IMR-90 (cell line): Measurements from ENCODE around the gene TERF2IP. TPM values are rescaled to one million over a fixed set of nuclear protein-coding genes. Genes with fewer than 3 reads are reported as not detected.

Experiments used
- ATAC-seq: fragments of 200-7000 bp; cut with Tn5 transposase; 2 replicates; pipeline ENCODE4 v1.9.1; 2020; ENCODE audit warnings: low read depth, mild to moderate bottlenecking, moderate library complexity
- BruUV-seq: library from RNA; stranded (reverse); fragments of 400-500 nt; replicated peaks from 2 replicates; lab custom pipeline; 2021; lab: Mats Ljungman, UMichigan
- CTCF ChIA-PET: fragments of 300-600 bp; formaldehyde crosslinking; extraction: SDS; loops from one replicate; lab custom pipeline; 2021; ENCODE audit warnings: antibody characterized with exemption; lab: Yijun Ruan, JAX
- POLR2A ChIA-PET: fragments of 300-600 bp; sonication (Branson Sonifier 250); formaldehyde crosslinking; loops from one replicate; lab custom pipeline; 2022; ENCODE audit warnings: antibody characterized with exemption; ENCODE audit not compliant: unreplicated experiment; lab: Charles Lee
- DNase-seq: peaks from one replicate; pipeline ENCODE4 v3.0.0; 2013
- H2AFZ ChIP-seq: replicated peaks from 2 replicates; pipeline ENCODE3; 2013; ENCODE audit warnings: low read length, mild to moderate bottlenecking; ENCODE audit not compliant: poor library complexity
- H2AK5ac ChIP-seq: 2 replicates; pipeline ENCODE4 v1.6.1; 2013; ENCODE audit warnings: low read depth, low read length, inconsistent platforms
- H2AK9ac ChIP-seq: replicated peaks from 2 replicates; pipeline ENCODE3; 2013; ENCODE audit warnings: mild to moderate bottlenecking, low read depth, low read length, moderate library complexity; ENCODE audit not compliant: poor library complexity
- H2BK120ac ChIP-seq: 2 replicates; pipeline ENCODE4 v1.6.1; 2013; ENCODE audit warnings: low read depth, low read length, inconsistent platforms
- H2BK15ac ChIP-seq: 3 replicates; pipeline ENCODE4 v1.6.1; 2013; ENCODE audit warnings: low read depth, low read length, inconsistent platforms
- H2BK20ac ChIP-seq: 2 replicates; pipeline ENCODE4 v1.6.1; 2013; ENCODE audit warnings: low read depth, mild to moderate bottlenecking, inconsistent platforms, low read length, moderate library complexity
- H2BK5ac ChIP-seq: 2 replicates; pipeline ENCODE4 v1.6.1; 2013; ENCODE audit warnings: mild to moderate bottlenecking, low read depth, low read length, inconsistent platforms; ENCODE audit not compliant: poor library complexity, severe bottlenecking
- H3K14ac ChIP-seq: replicated peaks from 2 replicates; pipeline ENCODE4 v1.6.1; 2013; ENCODE audit warnings: low read depth, low read length, inconsistent platforms
- H3K18ac ChIP-seq: 2 replicates; pipeline ENCODE4 v1.6.1; 2013; ENCODE audit warnings: low read depth, low read length, control low read depth
- H3K23ac ChIP-seq: 2 replicates; pipeline ENCODE4 v1.6.1; 2013; ENCODE audit warnings: low read depth, low read length, inconsistent platforms
- H3K27ac ChIP-seq: 2 replicates; pipeline ENCODE4 v1.5.1; 2013; ENCODE audit warnings: mild to moderate bottlenecking, control low read depth, low read length; ENCODE audit not compliant: insufficient read depth
- H3K27me3 ChIP-seq: 2 replicates; pipeline ENCODE4 v1.6.1; 2013; ENCODE audit warnings: low read length; ENCODE audit not compliant: control insufficient read depth, insufficient read depth
- H3K36me3 ChIP-seq: 2 replicates; pipeline ENCODE4 v1.6.1; 2013; ENCODE audit warnings: low read length, mixed read lengths; ENCODE audit not compliant: control insufficient read depth, insufficient read depth
- H3K4ac ChIP-seq: 2 replicates; pipeline ENCODE4 v1.6.1; 2013; ENCODE audit warnings: low read depth, low read length, inconsistent platforms
- H3K4me1 ChIP-seq: 2 replicates; pipeline ENCODE4 v1.6.1; 2013; ENCODE audit warnings: low read length, mixed read lengths; ENCODE audit not compliant: control insufficient read depth, insufficient read depth
- H3K4me2 ChIP-seq: 2 replicates; pipeline ENCODE4 v1.6.1; 2013; ENCODE audit warnings: low read depth, mild to moderate bottlenecking, control low read depth, low read length, moderate library complexity
- H3K4me3 ChIP-seq: 2 replicates; pipeline ENCODE4 v1.5.1; 2013; ENCODE audit warnings: low read depth, mild to moderate bottlenecking, control low read depth, low read length, moderate library complexity; ENCODE audit not compliant: insufficient read depth
- H3K56ac ChIP-seq: 2 replicates; pipeline ENCODE4 v1.6.1; 2013; ENCODE audit warnings: low read length, inconsistent platforms; ENCODE audit not compliant: insufficient read depth; ENCODE audit errors: extremely low read depth
- H3K79me1 ChIP-seq, 2 experiments: 2 replicates each; pipeline ENCODE4 v1.6.1; 2013; ENCODE audit warnings: low read length in 2 of 2, inconsistent platforms in 1 of 2, low read depth in 1 of 2
- H3K9ac ChIP-seq: 2 replicates; pipeline ENCODE4 v1.6.1; 2013; ENCODE audit warnings: low read depth, low read length, control low read depth
- H3K9me1 ChIP-seq: 2 replicates; pipeline ENCODE4 v1.6.1; 2013; ENCODE audit warnings: low read length, inconsistent platforms; ENCODE audit not compliant: insufficient read depth
- H3K9me3 ChIP-seq: 2 replicates; pipeline ENCODE4 v1.6.1; 2013; ENCODE audit warnings: low read length; ENCODE audit not compliant: control insufficient read depth, insufficient read depth
- H4K20me1 ChIP-seq: 2 replicates; pipeline ENCODE4 v1.6.1; 2013; ENCODE audit warnings: low read length, inconsistent platforms; ENCODE audit not compliant: insufficient read depth
- H4K5ac ChIP-seq: 2 replicates; pipeline ENCODE4 v1.6.1; 2013; ENCODE audit warnings: mild to moderate bottlenecking, low read depth, low read length, control low read depth
- H4K8ac ChIP-seq, 2 experiments: 2 replicates each; pipeline ENCODE4 v1.6.1; 2013; ENCODE audit warnings: low read depth in 2 of 2, low read length in 2 of 2, control low read depth in 1 of 2, inconsistent platforms in 1 of 2
- H4K91ac ChIP-seq: 2 replicates; pipeline ENCODE4 v1.6.1; 2013; ENCODE audit warnings: low read depth, low read length, inconsistent platforms; ENCODE audit not compliant: insufficient read depth
- BHLHE40 ChIP-seq: fragments of 150-350 bp; IDR thresholded peaks from 2 replicates; pipeline ENCODE4 v1.6.1; 2016; ENCODE audit warnings: mild to moderate bottlenecking, low read depth, low read length
- CEBPB ChIP-seq: IDR thresholded peaks from 2 replicates; pipeline ENCODE4 v1.6.1; 2012; ENCODE audit warnings: low read depth, low read length, improper control_type of control experiment
- CHD1 ChIP-seq: IDR thresholded peaks from 2 replicates; pipeline ENCODE4 v1.6.1; 2012; ENCODE audit warnings: low read depth, low read length, improper control_type of control experiment
- FOS ChIP-seq: fragments of 150-350 bp; IDR thresholded peaks from 2 replicates; pipeline ENCODE4 v1.6.1; 2016; ENCODE audit warnings: low read depth, low read length
- MAFK ChIP-seq: IDR thresholded peaks from 2 replicates; pipeline ENCODE4 v1.6.1; 2012; ENCODE audit warnings: low read depth, low read length, improper control_type of control experiment
- MAZ ChIP-seq: IDR thresholded peaks from 2 replicates; pipeline ENCODE4 v1.6.1; 2012; ENCODE audit warnings: low read depth, mild to moderate bottlenecking, low read length, improper control_type of control experiment, moderate library complexity, borderline replicate concordance
- POLR2A ChIP-seq: IDR thresholded peaks from 2 replicates; pipeline ENCODE4 v1.6.1; 2012; ENCODE audit warnings: mild to moderate bottlenecking, low read depth, low read length
- RAD21 ChIP-seq: IDR thresholded peaks from 2 replicates; pipeline ENCODE4 v1.6.1; 2012; ENCODE audit warnings: low read length, improper control_type of control experiment
- RFX5 ChIP-seq: IDR thresholded peaks from 2 replicates; pipeline ENCODE4 v1.8.0; 2012; ENCODE audit warnings: low read depth, mild to moderate bottlenecking, low read length, moderate library complexity
- WGBS, 2 experiments: methylation state at CpG; one replicate each; pipeline versions ENCODE4 v1.1.5 to v1.1.7; 2013; ENCODE audit warnings: missing lambda C conversion rate in 2 of 2; ENCODE audit not compliant: insufficient read length in 1 of 2; ENCODE audit errors: extremely low coverage in 2 of 2; 5-methylcytosine and 5-hydroxymethylcytosine counted together
- dilution Hi-C: fragments of 300-500 bp; cut with HindIII; formaldehyde crosslinking; loops from one replicate; pipeline ENCODE4 v1.14.3; 2018; ENCODE audit warnings: low sequenced_read_pairs; ENCODE audit not compliant: unreplicated experiment
- in situ Hi-C: fragments of 300-500 bp; cut with MboI; formaldehyde crosslinking; loops from 3 replicates; pipeline ENCODE4 v1.14.3; 2019; ENCODE audit warnings: low sequenced_read_pairs, inconsistent platforms, mixed read lengths
- intact Hi-C: fragments of 100-400 bp; cut with micrococcal nuclease; formaldehyde crosslinking; loops from 2 replicates; pipeline ENCODE4 v1.10.0; 2022
- polyA plus RNA-seq, 3 experiments: library from polyadenylated mRNA; depleted of rRNA; stranded (reverse); fragments of >200 nt; gene quantifications; 2 replicates each; pipeline ENCODE4 v1.2.3, GENCODE V29; 2012; ENCODE audit warnings: low replicate concordance in 1 of 3
- total RNA-seq: library from RNA; depleted of rRNA; stranded (reverse); fragments of >200 nt; gene quantifications from 2 replicates; pipeline ENCODE4 v1.2.3, GENCODE V29; 2012
- TF ChIP-seq, protein P1 (sequence below): conservative IDR thresholded peaks from 2 replicates; pipeline ENCODE4 v1.5.1; 2012; ENCODE audit warnings: mild to moderate bottlenecking, low read depth, low read length, improper control_type of control experiment
- TF ChIP-seq, protein P2 (sequence below): fragments of 150-350 bp; IDR thresholded peaks from 2 replicates; pipeline ENCODE4 v1.6.1; 2016; ENCODE audit warnings: low read depth, mild to moderate bottlenecking, low read length, moderate library complexity, borderline replicate concordance

TERF2IP gene
- total and polyA plus RNA-seq, 2 of the 4 experiments (the other 2 are of a cell fraction) = 15.4 to 32.5 TPM

DNA sequence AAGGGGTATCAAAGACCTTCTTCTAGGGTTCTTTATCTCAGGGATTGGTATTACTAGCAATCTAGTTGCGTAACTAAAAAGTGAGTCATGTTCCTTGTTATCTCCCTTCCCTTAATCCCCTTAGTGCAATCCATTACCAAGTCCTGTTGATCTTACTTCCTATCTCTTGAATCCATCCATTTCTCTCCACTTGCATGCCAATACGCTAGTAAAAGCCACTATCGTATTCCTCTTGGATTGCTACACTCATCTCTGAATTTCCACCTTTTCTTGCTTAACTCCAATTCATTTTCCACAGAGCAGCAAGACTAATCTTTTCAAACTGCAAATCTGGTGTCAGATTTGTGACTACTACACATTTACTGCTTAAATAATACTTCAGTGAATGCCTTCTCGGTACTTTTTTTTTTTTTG is 22.6 kb upstream of the TERF2IP start:
- H4K20me1 ChIP-seq = no peaks in the 10 kb centered on the region
- H3K4ac ChIP-seq = no peak overlapping the region
- H3K36me3 ChIP-seq = peaks cover 41% of the 10 kb centered on the region
- no peak overlapping the region for H3K56ac ChIP-seq
- dilution Hi-C loops (no loop called here), intact Hi-C loops (loop anchor here (10.0 kb wide), 2 partner anchors 160 to 430 kb away; partner anchors contain the start of gene TMEM170A), in situ Hi-C loops (no loop called here)
- no peak overlapping the region for H3K4me2 ChIP-seq
- H4K91ac ChIP-seq = no peak overlapping the region
- no peak for TF ChIP-seq RAD21
- TF ChIP-seq, protein P1, sequence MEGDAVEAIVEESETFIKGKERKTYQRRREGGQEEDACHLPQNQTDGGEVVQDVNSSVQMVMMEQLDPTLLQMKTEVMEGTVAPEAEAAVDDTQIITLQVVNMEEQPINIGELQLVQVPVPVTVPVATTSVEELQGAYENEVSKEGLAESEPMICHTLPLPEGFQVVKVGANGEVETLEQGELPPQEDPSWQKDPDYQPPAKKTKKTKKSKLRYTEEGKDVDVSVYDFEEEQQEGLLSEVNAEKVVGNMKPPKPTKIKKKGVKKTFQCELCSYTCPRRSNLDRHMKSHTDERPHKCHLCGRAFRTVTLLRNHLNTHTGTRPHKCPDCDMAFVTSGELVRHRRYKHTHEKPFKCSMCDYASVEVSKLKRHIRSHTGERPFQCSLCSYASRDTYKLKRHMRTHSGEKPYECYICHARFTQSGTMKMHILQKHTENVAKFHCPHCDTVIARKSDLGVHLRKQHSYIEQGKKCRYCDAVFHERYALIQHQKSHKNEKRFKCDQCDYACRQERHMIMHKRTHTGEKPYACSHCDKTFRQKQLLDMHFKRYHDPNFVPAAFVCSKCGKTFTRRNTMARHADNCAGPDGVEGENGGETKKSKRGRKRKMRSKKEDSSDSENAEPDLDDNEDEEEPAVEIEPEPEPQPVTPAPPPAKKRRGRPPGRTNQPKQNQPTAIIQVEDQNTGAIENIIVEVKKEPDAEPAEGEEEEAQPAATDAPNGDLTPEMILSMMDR = no peak
- TF ChIP-seq FOS = peak; percentile 32; the same call in 1 of the 2 replicates
- TF ChIP-seq MAFK = no peak
- no peak for TF ChIP-seq BHLHE40
- TF ChIP-seq MAZ = no peak
- TF ChIP-seq CHD1 = no peak
- TF ChIP-seq, protein P2, sequence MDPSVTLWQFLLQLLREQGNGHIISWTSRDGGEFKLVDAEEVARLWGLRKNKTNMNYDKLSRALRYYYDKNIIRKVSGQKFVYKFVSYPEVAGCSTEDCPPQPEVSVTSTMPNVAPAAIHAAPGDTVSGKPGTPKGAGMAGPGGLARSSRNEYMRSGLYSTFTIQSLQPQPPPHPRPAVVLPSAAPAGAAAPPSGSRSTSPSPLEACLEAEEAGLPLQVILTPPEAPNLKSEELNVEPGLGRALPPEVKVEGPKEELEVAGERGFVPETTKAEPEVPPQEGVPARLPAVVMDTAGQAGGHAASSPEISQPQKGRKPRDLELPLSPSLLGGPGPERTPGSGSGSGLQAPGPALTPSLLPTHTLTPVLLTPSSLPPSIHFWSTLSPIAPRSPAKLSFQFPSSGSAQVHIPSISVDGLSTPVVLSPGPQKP = no peak
- TF ChIP-seq POLR2A = no peak
- no peak for TF ChIP-seq RFX5
- TF ChIP-seq CEBPB = peak; percentile 92
- CTCF ChIA-PET = no interaction called here
- H3K23ac ChIP-seq = no peak overlapping the region
- no peaks in the 10 kb centered on the region for H3K27me3 ChIP-seq
- H2BK120ac ChIP-seq = no peak overlapping the region
- no peak overlapping the region for H2BK15ac ChIP-seq
- H4K5ac ChIP-seq = no peak overlapping the region
- H2BK20ac ChIP-seq = no peak overlapping the region
- H3K9me1 ChIP-seq = no peaks in the 10 kb centered on the region
- DNase-seq = peak; percentile 63
- no peak overlapping the region for H2AFZ ChIP-seq
- no peak overlapping the region for H3K18ac ChIP-seq
- no peak overlapping the region for H3K27ac ChIP-seq
- H4K8ac ChIP-seq = no peak overlapping the region
- WGBS, 2 experiments = no CpG with 5 or more reads among the region's 4 CpGs
- no peak overlapping the region for H2AK5ac ChIP-seq
- no peak overlapping the region for H2AK9ac ChIP-seq
- H3K4me1 ChIP-seq = peaks cover 5% of the 10 kb centered on the region
- no peaks in the 10 kb centered on the region for H3K9me3 ChIP-seq
- ATAC-seq = no peak
- POLR2A ChIA-PET = no interaction called here
- H2BK5ac ChIP-seq = no peak overlapping the region
- no peak overlapping the region for H3K4me3 ChIP-seq
- no TSS peak for BruUV-seq
- H3K14ac ChIP-seq = no peak overlapping the region
- H3K79me1 ChIP-seq = peaks cover 13 to 23% of the 10 kb centered on the region in 2 experiments
- no peak overlapping the region for H3K9ac ChIP-seq
